Sigmoid colon (tissue), 7 donors: ENCODE measurements around the gene ZBED3. TPM values are rescaled to one million over a fixed set of nuclear protein-coding genes. Genes with fewer than 3 reads are reported as not detected.

ENCODE experiments used
- DNase-seq: peaks from one replicate; pipeline ENCODE4 v3.0.0-alpha.2; 2019
- H3K27ac ChIP-seq, 4 donors: fragments of 200-600 bp; sonication (generic); one replicate each; pipeline ENCODE4 v1.5.1; 2016 to 2019; ENCODE audit warnings: mild to moderate bottlenecking in 1 of 4
- H3K27me3 ChIP-seq, 3 donors: fragments of 200-600 bp; sonication (generic); one replicate each; pipeline ENCODE4 v1.5.1; 2019; ENCODE audit warnings: mild to moderate bottlenecking in 1 of 3
- H3K36me3 ChIP-seq, 4 donors: fragments of 200-600 bp; sonication (generic); one replicate each; pipeline ENCODE4 v1.5.1; 2016 to 2019
- H3K4me1 ChIP-seq, 4 donors: fragments of 200-600 bp; sonication (generic); one replicate each; pipeline ENCODE4 v1.5.1; 2017 to 2019
- H3K4me3 ChIP-seq, 4 donors: fragments of 200-600 bp; sonication (generic); one replicate each; pipeline ENCODE4 v1.5.1; 2017 to 2019; ENCODE audit warnings: mild to moderate bottlenecking in 2 of 4, moderate library complexity in 1 of 4
- H3K9me3 ChIP-seq, 4 donors: fragments of 200-600 bp in 3 of 4; sonication (generic) in 3 of 4; one replicate each; pipeline versions ENCODE4 v1.5.1 to v1.6.1; 2013 to 2019
- EP300 ChIP-seq, 4 donors: sonication (generic); formaldehyde crosslinking; IDR thresholded peaks; one replicate each; pipeline ENCODE4 v1.6.1; 2017; ENCODE audit warnings: antibody characterized with exemption in 4 of 4
- POLR2A ChIP-seq, 2 donors: fragments of 450-650 bp; IDR thresholded peaks; one replicate each; pipeline ENCODE4 v1.6.1; 2016; ENCODE audit warnings: antibody characterized with exemption in 2 of 2, mild to moderate bottlenecking in 2 of 2, moderate library complexity in 2 of 2
- POLR2AphosphoS5 ChIP-seq, 4 donors: sonication (generic); formaldehyde crosslinking; IDR thresholded peaks; one replicate each; pipeline ENCODE4 v1.6.1; 2017; ENCODE audit warnings: antibody characterized with exemption in 4 of 4
- WGBS, 2 donors: extraction: QIAGEN DNeasy Blood & Tissue Kit; methylation state at CpG; one replicate each; pipeline ENCODE4 v1.1.7; 2013; 5-methylcytosine and 5-hydroxymethylcytosine counted together
- intact Hi-C: fragments of 100-400 bp; cut with DNase I; formaldehyde crosslinking; loops from one replicate; pipeline ENCODE4 v1.15.1; 2023
- polyA plus RNA-seq, 3 donors: library from polyadenylated mRNA; stranded (reverse); fragments of 200-250 nt; gene quantifications; one replicate each; pipeline ENCODE4 v1.2.3, GENCODE V29; 2013
- total RNA-seq, 4 donors: library from RNA; depleted of rRNA; stranded (reverse); fragments of >200 nt; gene quantifications; one replicate each; pipeline ENCODE4 v1.1.0, GENCODE V29; 2016
- TF ChIP-seq, protein P1 (sequence below), 4 experiments: fragments of 450-650 bp in 3 of 4; fragments of 200-600 bp in 1 of 4; IDR thresholded peaks; one replicate each; pipeline ENCODE4 v1.5.1; 2016 to 2019; ENCODE audit warnings: antibody characterized with exemption in 4 of 4, mild to moderate bottlenecking in 3 of 4, moderate library complexity in 2 of 4
- donor health status: healthy with polysubstance abuse.
- donor health status: Bipolar disorder and iron deficiency.
- donor health status: healthy.

The ZBED3 gene
- total and polyA plus RNA-seq, 7 donors, result 1.8 to 14.6 (median 7.7) TPM

GRCh38 chr5:77073667-77074066 lies 13.4 kb downstream of the ZBED3 start:
- Histone ChIP-seq H3K27ac (no peak overlapping the region), H3K9me3 (no peaks in the 10 kb centered on the region), H3K36me3 (no peaks in the 10 kb centered on the region), H3K27me3 (no peaks in the 10 kb centered on the region), H3K4me1 (peaks cover 0 to 11% (median 10%) of the 10 kb centered on the region in 4 donors), H3K4me3 (no peak overlapping the region)
- TF ChIP-seq, protein P1, sequence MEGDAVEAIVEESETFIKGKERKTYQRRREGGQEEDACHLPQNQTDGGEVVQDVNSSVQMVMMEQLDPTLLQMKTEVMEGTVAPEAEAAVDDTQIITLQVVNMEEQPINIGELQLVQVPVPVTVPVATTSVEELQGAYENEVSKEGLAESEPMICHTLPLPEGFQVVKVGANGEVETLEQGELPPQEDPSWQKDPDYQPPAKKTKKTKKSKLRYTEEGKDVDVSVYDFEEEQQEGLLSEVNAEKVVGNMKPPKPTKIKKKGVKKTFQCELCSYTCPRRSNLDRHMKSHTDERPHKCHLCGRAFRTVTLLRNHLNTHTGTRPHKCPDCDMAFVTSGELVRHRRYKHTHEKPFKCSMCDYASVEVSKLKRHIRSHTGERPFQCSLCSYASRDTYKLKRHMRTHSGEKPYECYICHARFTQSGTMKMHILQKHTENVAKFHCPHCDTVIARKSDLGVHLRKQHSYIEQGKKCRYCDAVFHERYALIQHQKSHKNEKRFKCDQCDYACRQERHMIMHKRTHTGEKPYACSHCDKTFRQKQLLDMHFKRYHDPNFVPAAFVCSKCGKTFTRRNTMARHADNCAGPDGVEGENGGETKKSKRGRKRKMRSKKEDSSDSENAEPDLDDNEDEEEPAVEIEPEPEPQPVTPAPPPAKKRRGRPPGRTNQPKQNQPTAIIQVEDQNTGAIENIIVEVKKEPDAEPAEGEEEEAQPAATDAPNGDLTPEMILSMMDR (IDR thresholded peaks at IDR 0.05), result no peak
- TF ChIP-seq EP300 (IDR thresholded peaks at IDR 0.05) (no peak), POLR2AphosphoS5 (IDR thresholded peaks at IDR 0.05) (no peak), POLR2A (IDR thresholded peaks at IDR 0.05) (no peak)
- WGBS, 2 donors, result 82 to 90% methylated on average over 2 of the region's 2 CpGs
- no peak for DNase-seq
- intact Hi-C loops, result no loop called here

GRCh38 chr5:77066823-77067442 lies 20.2 kb downstream of the ZBED3 start:
- intact Hi-C loops, result no loop called here
- TF ChIP-seq POLR2AphosphoS5 (IDR thresholded peaks at IDR 0.05) (no peak), POLR2A (IDR thresholded peaks at IDR 0.05) (no peak), EP300 (IDR thresholded peaks at IDR 0.05) (no peak)
- TF ChIP-seq, protein P1 (IDR thresholded peaks at IDR 0.05), result no peak
- Histone ChIP-seq H3K36me3 (peaks cover 0 to 51% (median 2%) of the 10 kb centered on the region in 4 donors), H3K9me3 (no peaks in the 10 kb centered on the region), H3K27ac (peak overlapping the region in 1 of 4 donors; percentile 32), H3K4me3 (no peak overlapping the region), H3K4me1 (no peaks in the 10 kb centered on the region), H3K27me3 (no peaks in the 10 kb centered on the region)
- no peak for DNase-seq
- WGBS, 2 donors, result 36 to 58% methylated on average over 1 of the region's 1 CpG

- peaks cover 0 to 59% (median 7%) of the 10 kb centered on the region in 4 donors for H3K36me3 ChIP-seq
- intact Hi-C loops, result no loop called here
Measured at GRCh38 chr5:77066184-77066583, 20.9 kb downstream of the ZBED3 start.

DNA sequence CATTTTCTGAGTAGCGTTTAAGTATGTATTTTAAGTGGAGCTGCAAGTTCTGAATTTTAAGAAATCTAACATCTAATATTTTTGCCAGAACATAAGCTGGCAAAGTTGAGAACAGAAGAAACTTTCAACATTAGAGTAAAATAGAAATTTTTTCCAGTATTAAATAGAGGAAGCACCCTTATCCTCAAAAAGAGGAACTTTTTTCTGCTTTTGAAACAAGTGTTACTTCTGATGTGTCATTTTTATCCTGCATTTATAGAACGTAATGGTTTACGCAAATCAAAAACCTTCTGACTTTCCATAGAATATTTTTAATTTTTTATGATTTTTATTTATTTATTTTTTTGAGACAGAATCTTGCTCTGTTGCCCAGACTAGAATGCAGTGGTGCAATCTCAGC lies 21.8 kb downstream of the ZBED3 start:
- Histone ChIP-seq H3K9me3 (no peaks in the 10 kb centered on the region), H3K27me3 (no peaks in the 10 kb centered on the region), H3K4me3 (no peak overlapping the region), H3K4me1 (no peaks in the 10 kb centered on the region), H3K36me3 (peaks cover 0 to 68% (median 10%) of the 10 kb centered on the region in 4 donors), H3K27ac (peak overlapping the region in 1 of 4 donors; percentile 32)
- TF ChIP-seq, protein P1 (IDR thresholded peaks at IDR 0.05), result no peak
- TF ChIP-seq EP300 (IDR thresholded peaks at IDR 0.05), result no peak
- no peak for TF ChIP-seq POLR2A (IDR thresholded peaks at IDR 0.05)
- TF ChIP-seq POLR2AphosphoS5 (IDR thresholded peaks at IDR 0.05), result no peak
- WGBS, 2 donors, result 79 to 95% methylated on average over 3 of the region's 3 CpGs
- intact Hi-C loops, result no loop called here
- DNase-seq, result no peak

More at GRCh38 chr5:77066184-77066583, 20.9 kb downstream of the ZBED3 start:
- no peaks in the 10 kb centered on the region for H3K4me1 ChIP-seq
- H3K27ac ChIP-seq, result peak overlapping the region in 1 of 4 donors; percentile 32
- TF ChIP-seq POLR2A (IDR thresholded peaks at IDR 0.05) (no peak), EP300 (IDR thresholded peaks at IDR 0.05) (no peak), POLR2AphosphoS5 (IDR thresholded peaks at IDR 0.05) (no peak)
- TF ChIP-seq, protein P1 (IDR thresholded peaks at IDR 0.05), result no peak
- 92 to 96% methylated on average over 1 of the region's 1 CpG for WGBS, 2 donors
- no peaks in the 10 kb centered on the region for H3K9me3 ChIP-seq
- no peak overlapping the region for H3K4me3 ChIP-seq
- H3K27me3 ChIP-seq, result no peaks in the 10 kb centered on the region
- no peak for DNase-seq
